OCI-LY1 (cell line): Measurements from ENCODE around the gene MMP24OS.

ENCODE experiments used
- CTCF ChIP-seq: fragments of 200-600 bp; sonication (generic), shearing (Covaris generic); IDR thresholded peaks from 2 replicates; pipeline ENCODE4 v1.5.1; 2017; ENCODE audit warnings: mild to moderate bottlenecking, antibody characterized with exemption, low read length, moderate library complexity, mixed read lengths
- EZH2 ChIP-seq: fragments of 200-600 bp; sonication (generic), shearing (Covaris generic); IDR thresholded peaks from 2 replicates; pipeline ENCODE4 v1.8.0; 2017; ENCODE audit warnings: borderline replicate concordance, mixed run types, mild to moderate bottlenecking, antibody characterized with exemption, low read length, moderate library complexity, mixed read lengths

- TF ChIP-seq CTCF = no peak
- TF ChIP-seq EZH2 = no peak
These were observed 34.4 kb upstream of the MMP24OS start for GRCh38 chr20:35312318-35312717.
